Astrocyte of the cerebellum (primary cell): ENCODE data around the gene DENND2A.

Experiments
- DNase-seq: peaks from one replicate; pipeline ENCODE4 v3.0.0-alpha.2; 2011; ENCODE audit warnings: low read depth
- H3K4me3 ChIP-seq: 2 replicates; pipeline ENCODE4 v1.5.1; 2011; ENCODE audit warnings: mild to moderate bottlenecking, low read depth, low read length, moderate library complexity
- CTCF ChIP-seq: IDR thresholded peaks from 2 replicates; pipeline ENCODE4 v1.5.1; 2012; ENCODE audit warnings: low read length, low read depth, moderate library complexity, mild to moderate bottlenecking; ENCODE audit errors: missing control alignments
- in situ Hi-C: cut with HindIII; loops from 2 replicates; pipeline ENCODE4 v1.10.0; 2017; ENCODE audit warnings: low sequenced_read_pairs

DENND2A gene

GRCh38 chr7:140593672-140593982 is 47.0 kb downstream of the DENND2A start:
- in situ Hi-C loops, result no loop called here
- DNase-seq, result no peak
- TF ChIP-seq CTCF, result no peak
- H3K4me3 ChIP-seq, result no peak overlapping the region

GRCh38 chr7:140592964-140593671 is 47.5 kb downstream of the DENND2A start:
- in situ Hi-C loops, result no loop called here
- no peak for TF ChIP-seq CTCF
- DNase-seq, result no peak
- no peak overlapping the region for H3K4me3 ChIP-seq

- DNase-seq, result no peak
- in situ Hi-C loops, result no loop called here
- no peak for TF ChIP-seq CTCF
Observed at GRCh38 chr7:140591180-140591902, 49.3 kb downstream of the DENND2A start.

GRCh38 chr7:140587243-140587642 is 53.4 kb downstream of the DENND2A start:
- TF ChIP-seq CTCF, result no peak
- no peak for DNase-seq
- in situ Hi-C loops, result no loop called here
- no peak overlapping the region for H3K4me3 ChIP-seq

More at GRCh38 chr7:140591180-140591902, 49.3 kb downstream of the DENND2A start:
- H3K4me3 ChIP-seq, result no peak overlapping the region

- DNase-seq, result no peak
- in situ Hi-C loops, result no loop called here
- H3K4me3 ChIP-seq, result no peak overlapping the region
- TF ChIP-seq CTCF, result no peak
Observed at GRCh38 chr7:140586516-140586915, 54.1 kb downstream of the DENND2A start.

GRCh38 chr7:140585333-140585732 is 55.3 kb downstream of the DENND2A start:
- no peak overlapping the region for H3K4me3 ChIP-seq
- TF ChIP-seq CTCF, result no peak
- in situ Hi-C loops, result no loop called here
- no peak for DNase-seq
